Activated gamma-delta T cell (primary cell): Measurements from ENCODE around the gene PEAR1.

Experiments
- DNase-seq: peaks from one replicate; lab custom pipeline; 2025; lab: John Stamatoyannopoulos, UW
- total RNA-seq, 2 donors: gene quantifications; one replicate each; lab custom pipeline; 2026; lab: John Stamatoyannopoulos, UW

Gene PEAR1, protein sequence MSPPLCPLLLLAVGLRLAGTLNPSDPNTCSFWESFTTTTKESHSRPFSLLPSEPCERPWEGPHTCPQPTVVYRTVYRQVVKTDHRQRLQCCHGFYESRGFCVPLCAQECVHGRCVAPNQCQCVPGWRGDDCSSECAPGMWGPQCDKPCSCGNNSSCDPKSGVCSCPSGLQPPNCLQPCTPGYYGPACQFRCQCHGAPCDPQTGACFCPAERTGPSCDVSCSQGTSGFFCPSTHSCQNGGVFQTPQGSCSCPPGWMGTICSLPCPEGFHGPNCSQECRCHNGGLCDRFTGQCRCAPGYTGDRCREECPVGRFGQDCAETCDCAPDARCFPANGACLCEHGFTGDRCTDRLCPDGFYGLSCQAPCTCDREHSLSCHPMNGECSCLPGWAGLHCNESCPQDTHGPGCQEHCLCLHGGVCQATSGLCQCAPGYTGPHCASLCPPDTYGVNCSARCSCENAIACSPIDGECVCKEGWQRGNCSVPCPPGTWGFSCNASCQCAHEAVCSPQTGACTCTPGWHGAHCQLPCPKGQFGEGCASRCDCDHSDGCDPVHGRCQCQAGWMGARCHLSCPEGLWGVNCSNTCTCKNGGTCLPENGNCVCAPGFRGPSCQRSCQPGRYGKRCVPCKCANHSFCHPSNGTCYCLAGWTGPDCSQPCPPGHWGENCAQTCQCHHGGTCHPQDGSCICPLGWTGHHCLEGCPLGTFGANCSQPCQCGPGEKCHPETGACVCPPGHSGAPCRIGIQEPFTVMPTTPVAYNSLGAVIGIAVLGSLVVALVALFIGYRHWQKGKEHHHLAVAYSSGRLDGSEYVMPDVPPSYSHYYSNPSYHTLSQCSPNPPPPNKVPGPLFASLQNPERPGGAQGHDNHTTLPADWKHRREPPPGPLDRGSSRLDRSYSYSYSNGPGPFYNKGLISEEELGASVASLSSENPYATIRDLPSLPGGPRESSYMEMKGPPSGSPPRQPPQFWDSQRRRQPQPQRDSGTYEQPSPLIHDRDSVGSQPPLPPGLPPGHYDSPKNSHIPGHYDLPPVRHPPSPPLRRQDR
- total RNA-seq: 0 to 0.96 reads per million in 2 donors

DNA sequence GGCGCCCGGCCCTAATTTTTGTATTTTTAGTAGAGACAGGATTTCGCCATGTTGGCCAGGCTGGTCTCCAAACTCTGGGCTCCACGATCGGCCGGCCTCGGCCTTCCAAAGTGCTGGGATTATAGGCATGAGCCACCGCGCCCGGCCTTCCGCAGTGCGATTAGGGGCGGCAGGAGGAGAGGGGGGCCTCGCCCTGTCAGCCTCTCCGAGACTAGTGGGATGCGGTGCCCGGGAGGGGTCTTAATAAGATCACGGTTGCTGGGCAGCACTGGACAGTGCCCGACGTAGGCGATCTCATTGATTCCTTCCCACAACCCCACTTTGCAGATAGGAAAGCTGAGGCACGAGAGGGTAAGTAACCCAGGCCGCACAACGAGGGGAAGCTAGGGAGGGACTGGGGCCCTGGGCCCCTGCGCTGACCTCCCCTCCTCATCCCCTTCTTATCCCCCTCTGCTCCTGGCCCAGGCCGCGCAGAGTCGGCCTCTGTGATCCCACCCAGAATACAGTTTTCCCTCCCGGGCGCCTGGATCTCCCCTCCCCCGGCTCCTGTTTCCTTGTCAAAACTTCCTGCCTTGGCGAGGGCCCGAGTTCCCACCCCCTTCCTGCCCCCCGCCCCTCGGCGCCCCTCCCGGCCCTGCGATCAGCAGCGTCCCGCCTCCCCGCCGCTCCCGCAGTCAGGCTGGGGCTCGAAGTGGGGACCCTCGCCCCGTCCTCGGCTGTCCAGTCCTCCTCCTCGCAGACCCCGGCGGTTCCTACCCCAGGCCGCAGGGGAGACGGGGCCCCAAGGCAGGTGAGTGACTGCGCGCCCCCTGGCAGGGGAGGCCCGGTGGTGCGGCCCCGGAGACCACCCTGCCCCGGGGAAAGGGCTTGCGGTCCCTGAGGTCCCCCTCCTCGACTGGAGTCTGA lies at the start of gene PEAR1:
TSS of gene PEAR1 (plus strand) at position 671 of the 906 bp plus-strand sequence. CDS start 10,209 bp downstream, outside the sequence.
- no peak for DNase-seq

DNA sequence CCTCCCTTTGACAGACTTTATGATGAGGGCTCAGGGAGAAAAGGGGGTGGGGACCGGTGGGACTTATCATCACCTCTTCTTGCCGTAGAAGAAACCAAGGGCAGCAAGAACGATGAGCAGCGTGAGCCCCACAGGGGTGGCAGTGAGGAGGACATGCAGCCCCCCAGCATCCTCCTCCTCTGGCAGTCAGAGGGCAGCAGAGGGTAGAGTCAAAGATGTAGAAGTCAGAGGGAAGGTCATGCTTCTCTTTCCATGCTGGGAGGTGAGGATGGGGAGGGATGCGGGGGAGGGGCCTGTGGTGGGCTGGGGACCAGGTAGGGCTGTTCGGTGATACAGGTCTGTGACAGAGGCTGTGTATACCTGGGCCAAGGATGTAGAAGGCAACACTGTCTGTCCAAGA lies 49.4 kb upstream of the PEAR1 start:
- DNase-seq: no peak

DNA sequence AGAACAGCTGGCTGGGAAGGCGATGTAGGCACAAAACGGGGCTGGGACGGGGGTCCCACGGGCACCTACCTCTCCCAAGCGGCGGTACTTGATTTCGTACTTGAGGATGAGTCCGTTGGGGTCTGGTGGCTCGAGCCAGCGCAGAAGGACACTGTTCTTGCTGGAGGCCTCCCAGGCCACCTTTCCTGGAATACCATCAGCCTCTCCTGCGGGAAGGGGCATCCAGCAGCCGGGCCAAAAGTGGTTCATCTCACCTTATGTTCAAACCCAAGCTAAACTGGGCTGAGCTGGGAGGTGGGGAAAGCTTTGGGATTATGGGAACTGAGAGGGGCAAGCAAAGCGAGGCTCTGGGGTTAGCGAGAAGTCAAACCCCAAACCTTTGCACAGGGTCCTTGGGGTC lies 48.9 kb upstream of the PEAR1 start:
- no peak for DNase-seq

DNA sequence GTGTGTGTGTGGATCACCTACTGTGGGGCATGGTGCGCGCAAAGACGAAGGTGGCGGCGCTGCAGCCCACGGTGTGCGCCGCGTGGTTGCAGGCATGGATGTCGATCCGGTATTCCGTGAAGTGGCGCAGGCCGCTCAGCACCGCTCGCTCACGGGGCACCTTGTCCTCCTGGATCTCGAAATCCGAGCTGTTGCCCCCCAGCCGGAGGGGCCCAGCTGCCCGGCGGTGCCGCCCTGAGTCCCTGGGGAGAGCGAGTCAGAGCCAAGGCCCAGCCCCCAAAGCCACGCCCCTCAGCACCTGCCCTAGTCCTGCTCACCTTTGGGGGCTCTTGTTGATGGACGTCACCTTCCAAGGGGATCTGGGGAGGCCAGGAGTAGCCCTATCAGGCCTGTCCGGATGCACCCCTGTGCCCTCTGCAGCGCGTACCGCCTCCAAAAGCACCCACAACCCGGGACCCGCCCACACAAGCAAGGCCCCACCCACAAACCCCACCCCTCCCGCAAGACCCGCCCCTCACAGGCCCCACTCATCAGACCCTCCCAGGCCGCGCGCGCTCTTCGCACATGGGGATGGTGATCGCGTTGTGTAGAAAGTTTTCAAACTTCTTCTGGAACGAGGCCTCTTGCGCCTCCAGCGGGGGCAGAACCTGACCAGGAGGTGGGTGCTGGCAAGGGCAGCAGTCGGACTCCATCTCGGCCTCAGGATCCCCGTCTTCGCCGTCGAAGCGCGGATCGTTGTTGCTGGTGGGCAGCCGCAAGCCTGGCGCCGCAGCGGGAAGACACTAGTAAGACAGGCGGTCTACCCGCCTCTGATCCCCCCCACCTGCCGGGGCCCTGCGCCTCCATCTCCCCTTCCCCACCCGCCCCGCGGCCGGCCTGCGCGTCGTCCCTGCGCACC lies 48.2 kb upstream of the PEAR1 start:
- DNase-seq: no peak

DNA sequence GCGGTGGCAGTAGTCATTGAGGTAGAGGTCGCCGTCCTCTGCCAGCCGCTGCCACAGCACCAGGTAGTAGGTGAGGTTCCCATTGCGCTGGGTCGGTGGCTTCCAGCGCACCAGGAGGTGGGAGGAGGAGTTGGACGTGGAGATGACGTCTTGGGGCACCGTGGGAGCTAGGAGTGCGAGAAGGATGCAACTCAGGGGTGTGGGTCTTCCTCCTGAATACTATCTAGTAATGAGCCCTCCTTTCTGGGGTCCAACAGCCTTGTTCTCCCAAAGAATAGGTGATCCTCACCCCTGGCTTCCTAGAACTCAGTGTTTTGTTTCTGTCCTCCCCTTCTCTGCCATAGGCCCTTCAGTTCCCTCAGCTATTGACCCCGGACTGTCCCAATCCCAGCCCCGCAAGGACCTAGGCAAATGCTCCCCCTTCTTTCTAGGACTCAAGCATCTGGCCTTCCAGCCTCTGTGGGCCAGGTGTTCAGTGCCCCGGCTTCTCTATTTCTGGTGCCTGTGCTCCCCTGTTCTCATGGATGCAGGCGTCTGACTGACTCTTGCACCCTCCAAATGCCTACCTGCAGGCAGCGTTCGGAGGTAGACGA lies 47.5 kb upstream of the PEAR1 start:
- no peak for DNase-seq

DNA sequence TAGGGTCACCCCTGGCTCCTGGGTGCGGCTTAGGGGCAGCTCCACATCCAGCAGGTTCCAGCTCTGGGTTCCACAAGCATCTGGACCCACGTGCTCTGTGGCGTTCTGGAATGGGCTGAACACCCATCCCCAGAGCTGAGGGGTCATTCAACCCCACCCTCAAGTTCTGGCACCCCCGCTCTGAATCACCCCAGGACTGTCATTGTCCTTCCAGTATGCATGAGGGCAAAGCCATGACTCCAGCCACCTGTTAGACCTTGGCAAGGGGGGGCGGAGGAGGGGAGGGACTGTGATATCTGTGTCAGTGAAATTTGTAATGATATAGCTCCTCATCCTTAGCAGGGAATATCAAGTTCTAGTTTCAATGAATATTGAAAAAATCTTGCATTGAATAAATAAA lies 46.9 kb upstream of the PEAR1 start:
- no peak for DNase-seq

DNA sequence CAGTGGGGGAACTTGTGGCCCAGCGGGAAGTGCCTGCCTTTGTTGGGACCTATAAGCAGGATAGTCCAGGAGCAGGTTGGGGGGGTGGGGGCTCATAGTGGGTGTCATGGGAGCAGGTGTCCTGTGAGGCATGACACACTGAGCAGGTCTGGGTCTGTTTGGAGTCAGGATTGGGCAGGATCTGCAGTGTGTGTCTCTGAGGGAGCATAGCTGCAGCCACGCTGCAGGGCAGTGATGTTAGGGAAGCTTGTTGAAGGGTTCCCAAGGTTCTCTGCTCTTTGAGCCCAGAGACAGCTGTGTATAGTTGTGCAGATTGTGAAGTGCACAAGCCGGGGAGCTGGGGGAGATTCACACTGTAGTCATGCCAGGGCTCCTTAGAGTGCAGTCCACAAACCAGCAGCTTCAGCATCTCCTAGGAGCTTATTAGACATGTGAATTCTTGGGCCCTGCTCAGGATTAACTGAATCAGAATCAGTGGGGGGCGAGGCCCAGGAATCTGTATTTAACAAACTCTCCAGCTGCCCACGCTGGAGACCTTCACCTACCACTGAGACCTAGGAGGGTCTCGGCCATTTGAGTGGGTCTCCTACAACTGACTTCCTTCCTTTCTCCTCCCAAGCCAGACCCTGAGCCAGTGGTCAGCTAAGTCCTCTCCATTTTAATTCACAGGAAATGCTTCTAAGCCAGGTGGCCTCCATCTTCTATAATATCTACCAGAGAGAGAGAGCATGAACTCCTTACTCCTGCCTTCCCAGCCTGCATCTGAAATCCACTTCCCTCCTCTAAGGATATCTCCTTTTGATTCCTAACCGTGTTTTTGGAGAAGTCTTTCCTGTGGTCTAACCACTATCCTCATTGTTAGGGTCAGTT lies 45.7 kb upstream of the PEAR1 start:
- DNase-seq: no peak

DNA sequence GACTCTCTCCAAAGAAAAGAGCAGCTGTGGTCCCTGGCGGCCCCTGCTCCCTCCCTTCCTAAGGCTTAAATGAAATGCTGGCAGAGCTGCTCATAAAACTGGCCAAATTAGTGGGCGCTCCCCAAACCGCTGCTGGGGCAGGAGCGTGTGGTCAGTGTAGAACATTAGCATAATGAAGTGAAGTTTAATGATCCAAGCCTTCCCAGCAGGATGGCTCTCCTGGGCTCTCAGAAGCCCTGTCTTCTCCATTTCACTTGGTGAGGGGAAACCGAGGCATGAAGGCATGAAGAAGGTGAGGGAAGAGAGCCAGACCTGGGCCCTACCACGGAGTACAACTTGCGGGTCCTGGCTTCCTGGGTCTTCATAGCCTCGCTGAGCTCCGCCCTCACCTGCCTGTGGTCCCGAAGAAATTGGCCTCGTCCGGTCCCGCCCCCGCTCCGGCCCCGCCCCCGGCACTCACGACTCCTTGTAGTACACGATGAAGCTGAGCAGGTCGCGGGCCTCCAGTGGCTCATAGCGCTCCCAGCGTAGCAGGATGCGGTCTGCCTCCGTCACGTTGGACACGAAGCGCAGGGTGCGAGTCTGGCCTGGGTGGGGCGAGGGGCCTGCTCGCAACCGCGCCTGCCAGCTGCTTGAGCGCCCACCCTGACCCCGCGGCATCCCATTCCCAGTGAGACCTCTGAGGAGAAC lies 44.9 kb upstream of the PEAR1 start:
- peak; percentile 34 for DNase-seq

DNA sequence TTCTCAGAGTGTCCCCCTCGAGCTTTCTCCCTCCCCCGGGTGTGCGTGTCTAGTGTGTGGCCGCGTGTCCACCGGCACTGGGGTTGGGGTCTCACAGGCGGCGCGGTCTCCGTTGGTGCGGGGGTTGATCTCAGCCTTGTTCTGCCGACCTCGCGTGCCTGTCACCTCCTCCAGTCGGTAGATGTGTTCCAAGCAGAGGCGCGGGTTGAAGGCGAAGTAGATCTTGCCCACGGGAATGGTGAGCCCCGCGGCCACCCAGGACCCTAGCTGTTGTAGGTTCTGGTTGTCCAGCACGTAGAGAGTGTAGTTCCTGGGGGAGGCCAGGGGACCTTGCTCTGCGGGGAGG lies 44.4 kb upstream of the PEAR1 start:
- no peak for DNase-seq

DNA sequence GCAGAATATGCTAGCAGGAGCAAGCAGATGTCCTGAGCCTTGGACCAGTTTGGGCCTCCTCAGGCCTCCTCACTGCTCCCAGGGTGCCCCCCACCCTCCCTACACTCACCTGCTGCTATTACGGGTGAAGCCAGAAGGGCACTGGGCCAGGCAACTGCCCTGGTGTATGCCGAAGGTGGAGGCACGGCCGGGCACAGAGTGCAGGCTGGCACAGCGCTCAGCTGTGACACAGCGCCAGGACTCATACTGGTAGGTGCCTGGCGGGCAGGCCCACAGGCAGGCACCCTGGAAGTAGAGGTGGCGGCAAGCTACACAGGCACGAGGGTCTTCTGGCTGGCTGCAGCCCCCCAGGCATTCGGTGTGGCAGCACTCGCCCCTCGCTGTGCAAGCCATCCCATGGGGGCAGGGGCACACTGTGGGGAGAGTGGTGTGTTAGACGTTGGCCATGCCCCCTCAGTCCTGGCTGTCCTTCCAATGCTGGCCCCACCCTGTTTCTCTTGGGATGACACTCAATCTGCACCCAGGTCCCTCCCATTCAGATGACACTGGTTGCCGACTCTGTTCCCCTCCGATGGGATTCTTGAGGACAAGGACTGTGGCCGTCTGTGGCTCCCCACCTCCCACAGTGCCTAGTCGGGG lies 41.6 kb upstream of the PEAR1 start:
- no peak for DNase-seq

DNA sequence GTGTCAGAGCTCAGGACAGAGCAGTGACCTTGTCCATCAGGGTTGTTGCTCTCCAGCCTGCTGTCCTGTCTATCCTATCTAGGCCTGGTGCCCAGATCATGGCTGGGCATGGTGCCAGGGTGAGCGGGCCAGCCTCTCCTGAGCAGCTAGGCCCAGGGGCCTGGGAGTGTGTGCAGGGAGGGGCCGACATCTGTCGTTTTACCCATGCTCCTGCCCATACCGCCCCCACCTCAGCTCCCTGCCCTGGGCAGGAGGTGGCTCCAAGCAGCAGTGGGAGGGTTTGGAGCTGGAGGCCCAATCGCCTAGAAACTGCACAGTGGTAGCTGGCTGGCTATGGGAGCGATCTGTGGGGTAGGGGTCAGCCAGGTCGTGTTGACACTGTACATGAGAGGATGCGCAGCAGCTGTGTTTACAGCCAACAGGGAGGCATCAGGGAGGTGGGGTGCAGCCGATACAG lies 41.1 kb upstream of the PEAR1 start:
- DNase-seq: no peak

DNA sequence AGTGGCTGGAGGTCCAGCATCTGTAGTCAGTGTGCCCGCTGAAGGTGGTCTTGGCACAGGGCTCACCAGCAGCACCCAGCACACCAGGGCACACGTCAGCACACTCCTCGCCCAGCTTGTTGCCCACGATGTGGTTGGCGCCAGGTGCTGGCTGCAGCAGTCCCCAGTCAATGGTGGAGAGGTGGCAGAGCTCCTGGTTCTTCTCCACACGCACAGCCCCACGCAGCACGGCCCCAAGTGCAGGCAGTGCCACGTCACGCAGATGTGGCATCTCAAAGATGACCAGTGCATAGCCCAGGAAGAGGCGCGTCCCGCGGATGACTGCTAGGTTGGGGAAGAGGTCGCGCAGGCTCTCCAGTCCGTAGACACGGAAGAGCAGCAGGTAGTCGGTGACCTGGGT lies 39.8 kb upstream of the PEAR1 start:
- no peak for DNase-seq

DNA sequence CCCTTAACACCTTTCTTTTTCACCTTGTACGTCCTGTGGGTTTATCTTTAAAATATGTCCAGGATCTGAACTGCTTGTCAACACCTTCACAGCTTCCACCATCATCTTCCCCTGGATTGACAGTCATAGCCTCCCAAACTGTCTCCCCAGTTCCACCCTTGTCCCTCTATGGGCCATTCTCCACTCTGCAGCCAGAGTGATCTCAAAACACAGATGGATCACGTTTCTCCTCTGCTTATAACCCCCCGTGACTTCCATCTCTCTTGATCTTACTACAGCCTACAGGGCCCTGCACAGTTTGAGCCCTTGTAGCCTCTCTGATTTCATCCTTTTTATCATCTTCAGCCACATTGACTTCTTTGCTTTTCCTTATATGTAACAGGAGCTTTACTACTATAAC lies 38.9 kb upstream of the PEAR1 start:
- DNase-seq: no peak

DNA sequence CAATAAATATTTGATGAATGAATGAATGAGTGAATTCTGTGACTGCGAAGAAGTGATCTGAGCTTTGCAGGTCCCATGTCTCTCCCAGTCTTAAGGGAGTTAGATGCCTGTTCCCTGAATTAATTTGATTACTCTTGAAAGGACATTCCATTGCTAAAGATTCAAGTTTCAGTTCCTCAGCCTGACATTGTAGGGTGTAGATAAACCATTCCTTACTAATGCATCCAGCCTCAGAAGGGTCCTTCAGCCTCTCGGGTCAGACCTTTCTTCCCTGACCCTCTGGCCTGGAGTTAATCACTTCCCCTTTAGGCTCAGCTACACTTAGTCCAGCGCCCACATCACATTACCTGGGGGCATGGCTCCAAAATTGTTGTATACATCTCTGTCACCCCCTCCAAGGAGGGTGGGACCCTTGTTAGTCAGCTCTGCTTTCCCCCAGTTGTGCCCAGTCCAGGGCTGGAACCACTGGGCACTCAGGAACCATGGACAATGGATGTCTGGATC lies 37.2 kb upstream of the PEAR1 start:
- no peak for DNase-seq

DNA sequence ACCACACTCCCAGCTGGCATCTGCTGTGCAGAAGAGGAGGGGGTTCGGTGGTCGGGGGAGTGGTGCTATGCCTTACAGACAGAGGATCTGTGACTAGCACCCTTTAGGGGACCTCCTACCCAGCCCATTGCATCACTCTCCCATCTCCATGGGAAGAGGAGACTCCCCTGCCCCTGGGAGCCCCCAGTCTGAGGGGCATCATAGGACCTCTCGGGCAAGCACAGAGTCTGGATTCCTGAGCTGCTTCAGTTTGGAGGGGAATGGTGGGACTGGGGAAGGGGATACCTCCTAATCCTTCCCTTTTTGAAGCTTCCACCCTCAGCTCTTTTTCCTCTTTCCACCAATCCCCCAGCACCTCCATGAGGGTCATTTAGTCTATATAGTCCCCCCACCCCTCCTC lies 36.0 kb upstream of the PEAR1 start:
- DNase-seq: no peak

DNA sequence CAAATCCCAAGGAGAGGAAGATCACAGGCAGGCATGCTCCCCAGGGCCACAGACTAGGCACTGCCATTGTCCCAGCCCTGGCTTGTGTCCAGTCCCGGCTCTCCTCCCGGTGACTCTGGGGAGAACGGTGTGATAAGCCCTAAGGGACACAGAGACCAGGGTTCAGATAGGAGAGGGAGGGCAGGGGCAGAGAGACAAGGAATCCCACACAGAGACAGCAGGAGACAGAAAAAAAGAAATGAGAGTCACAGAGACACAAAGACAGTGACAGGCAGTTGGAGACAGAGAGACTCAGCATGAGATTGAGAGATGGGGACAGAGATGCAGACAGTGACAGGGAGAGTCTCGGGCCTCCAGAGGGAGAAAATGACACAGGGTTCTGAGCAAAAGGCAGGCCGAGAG lies 35.0 kb upstream of the PEAR1 start:
- DNase-seq: no peak

DNA sequence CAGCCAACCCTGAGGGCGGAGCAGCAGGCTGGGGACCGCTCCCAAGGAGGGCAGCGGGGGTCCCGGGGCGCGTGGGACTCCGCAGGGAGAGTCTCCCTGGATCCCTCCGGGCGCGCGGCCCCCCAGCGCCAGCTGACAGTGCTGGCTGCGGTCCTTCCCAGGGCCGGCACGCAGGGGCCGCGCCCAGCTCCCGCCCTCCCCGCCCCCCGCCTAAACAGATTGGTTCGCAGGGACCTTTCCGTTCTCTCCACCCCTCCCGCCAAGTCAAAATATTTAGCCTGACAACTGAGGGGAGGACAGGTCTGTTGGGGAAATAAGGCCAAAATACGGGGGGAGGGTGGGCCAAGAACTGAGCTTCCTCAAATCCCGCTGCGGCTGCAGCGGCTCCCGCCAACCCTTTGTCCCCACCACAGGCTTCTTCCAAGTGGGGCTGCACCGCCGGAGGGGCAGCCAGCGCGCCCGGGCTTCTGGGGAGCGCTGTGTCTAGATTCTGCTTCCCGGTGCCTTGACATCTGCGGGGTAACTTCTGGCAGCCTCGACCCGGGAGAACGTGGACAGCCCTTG lies 34.5 kb upstream of the PEAR1 start, which contains the start of gene INSRR:
TSS of gene INSRR (minus strand) at position 159 of the 564 bp plus-strand sequence. CDS start 496 bp downstream, outside the sequence.
- no peak for DNase-seq
